Activated CD4-positive, CD25-positive, alpha-beta regulatory T cell treated with anti-CD3 and anti-CD28 coated beads, Interleukin-2, amount 50 U/mL, for 24 hours (primary cell): ENCODE data around the gene PRKAG2.

ENCODE experiments used
- ATAC-seq, 2 donors: fragments of 150-1000 bp; cut with Tn5 transposase; one replicate each; pipeline ENCODE4 v1.10.0; 2021; ENCODE audit warnings: mild to moderate bottlenecking in 1 of 2, moderate library complexity in 1 of 2

The PRKAG2 gene

DNA sequence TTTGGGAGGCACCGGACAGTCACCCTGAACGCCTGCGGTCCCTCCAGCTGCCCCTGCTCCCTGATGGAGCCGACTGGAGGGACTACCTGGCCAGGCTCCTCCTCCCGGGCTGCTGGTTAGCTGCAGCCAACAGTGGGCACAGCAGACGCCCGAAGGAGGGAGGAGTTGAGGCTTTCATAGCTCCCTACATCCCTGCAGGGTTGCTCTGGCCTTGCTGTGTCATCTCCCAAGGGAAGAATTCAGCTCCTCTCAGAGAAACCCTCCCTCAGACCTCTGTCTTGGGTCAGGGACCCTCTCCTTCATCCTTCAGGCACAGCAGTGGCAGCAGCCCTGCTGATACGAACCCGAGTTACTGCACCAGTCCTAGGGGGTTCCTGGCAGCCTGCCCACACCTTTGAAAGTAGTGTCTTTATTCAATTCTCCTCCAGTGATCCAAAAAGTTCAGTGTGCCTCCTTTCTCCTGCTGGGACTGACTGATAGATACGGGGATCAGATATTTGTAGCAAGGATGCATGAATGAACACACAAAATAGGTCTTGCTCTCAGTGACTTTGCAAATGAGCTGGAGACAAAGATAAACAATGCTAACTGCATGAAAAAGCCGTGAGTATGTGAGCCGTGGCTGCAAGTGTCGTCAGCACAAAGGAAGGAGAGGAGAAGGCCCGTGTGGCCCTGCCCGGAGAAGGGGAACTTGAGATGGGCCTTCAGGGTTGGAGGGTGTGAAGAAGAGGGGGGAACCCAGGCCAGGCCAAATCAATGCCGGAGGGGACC is 136.6 kb downstream of the PRKAG2 start:
- ATAC-seq: no peak

- no peak for ATAC-seq
Observed at GRCh38 chr7:151738925-151739324, 138.0 kb downstream of the PRKAG2 start.

GRCh38 chr7:151736403-151736909 is 140.5 kb downstream of the PRKAG2 start:
- ATAC-seq: no peak

DNA sequence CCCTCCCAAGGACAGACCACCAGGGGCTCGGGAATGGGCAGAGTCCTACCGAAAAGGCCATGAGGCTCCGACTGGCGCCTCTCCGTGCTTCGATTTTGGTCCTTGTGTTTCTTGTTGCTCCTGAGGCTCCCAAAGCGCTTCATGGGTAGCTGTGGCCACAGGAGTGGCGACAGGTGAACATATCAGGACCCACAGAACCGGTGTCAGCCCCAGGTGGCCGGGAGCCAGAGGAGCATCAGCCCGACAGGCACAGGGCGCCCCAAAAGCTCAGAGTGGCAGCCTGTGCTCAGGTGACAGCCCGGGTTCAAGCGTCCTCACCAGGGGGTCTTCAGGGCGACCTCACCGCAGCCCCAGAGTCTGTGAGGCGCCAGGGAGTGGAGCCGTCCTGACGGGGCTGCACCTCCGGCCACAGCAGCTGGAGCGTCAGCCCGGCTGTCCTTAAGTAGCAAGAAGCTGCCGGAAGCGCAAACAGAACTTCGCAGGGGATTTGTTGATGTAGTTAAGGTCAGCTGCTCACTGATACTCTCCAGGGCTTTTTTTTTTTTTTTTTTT is 141.0 kb downstream of the PRKAG2 start:
- no peak for ATAC-seq

DNA sequence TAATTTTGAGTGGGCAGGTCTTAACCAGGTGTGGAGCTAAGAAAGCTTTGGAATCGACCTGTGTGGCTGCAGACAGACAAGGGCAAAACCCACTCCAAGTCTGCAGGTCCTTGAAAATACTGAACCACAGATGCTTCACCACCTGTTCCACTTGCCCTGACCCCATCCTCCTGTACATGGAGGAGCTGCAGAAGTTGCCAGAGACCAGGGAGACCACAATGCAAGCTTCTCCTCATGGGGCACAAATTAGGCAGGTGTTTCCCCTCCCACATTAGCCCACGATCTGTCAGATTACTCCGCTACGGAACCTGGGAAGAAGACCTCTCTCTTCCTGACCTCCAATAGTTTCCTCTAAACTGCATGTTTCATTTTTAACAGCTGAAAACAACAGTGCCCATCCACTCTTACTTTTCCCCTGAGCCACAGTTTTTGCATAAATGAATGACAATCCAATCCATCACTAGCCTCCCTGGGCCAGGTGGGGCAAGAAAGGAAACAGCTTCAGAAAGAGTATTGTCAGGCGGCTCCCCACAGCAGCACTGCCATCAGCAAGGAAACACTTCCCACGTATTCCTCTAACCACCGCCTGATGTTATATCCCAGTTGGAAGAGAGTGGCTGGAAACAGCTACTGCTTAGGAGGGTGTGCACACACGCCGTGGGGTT is 141.6 kb downstream of the PRKAG2 start:
- ATAC-seq: no peak

- ATAC-seq: no peak
Observed at GRCh38 chr7:151732834-151733592, 143.9 kb downstream of the PRKAG2 start.

GRCh38 chr7:151732292-151732691 is 144.6 kb downstream of the PRKAG2 start:
- ATAC-seq: no peak

DNA sequence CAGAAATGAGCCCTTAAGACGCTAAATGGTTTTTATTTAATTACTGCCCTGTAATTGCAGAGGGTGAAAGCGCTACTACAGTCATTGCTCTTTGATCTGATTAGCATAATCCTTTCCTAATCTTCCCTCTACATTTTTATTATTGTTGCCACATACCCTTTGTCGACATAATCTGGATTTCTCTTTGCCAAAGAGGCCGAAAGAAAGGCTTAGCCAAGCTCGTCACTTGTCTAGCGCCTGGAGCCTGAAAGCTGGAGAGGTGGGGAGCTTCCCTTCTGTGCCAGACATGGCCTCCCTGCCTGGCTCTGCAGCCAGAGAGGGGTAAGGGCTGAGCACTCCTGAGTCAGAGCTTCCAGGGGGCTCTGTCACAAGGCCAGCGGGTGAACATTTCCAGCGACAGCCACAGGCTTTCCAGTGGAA is 145.9 kb downstream of the PRKAG2 start:
- no peak for ATAC-seq

DNA sequence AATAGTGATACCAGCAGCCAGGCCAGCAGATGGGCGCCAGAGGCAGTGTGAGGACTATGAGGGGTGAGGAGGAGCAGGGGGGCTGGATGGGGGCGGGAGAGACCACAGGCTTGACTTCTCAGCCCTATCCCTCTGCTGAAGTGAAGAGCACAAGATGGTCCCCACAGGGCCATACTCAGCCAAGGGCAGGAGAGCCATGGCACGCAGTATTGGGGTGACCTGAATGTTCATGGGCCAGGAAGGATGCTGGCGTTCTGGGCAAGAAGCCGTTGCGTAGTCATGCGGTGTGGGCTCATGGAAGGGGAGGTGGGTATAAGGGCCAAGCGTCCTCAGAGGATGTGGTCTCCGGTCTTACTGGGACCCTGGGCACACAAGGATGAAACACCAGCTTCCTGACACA is 146.3 kb downstream of the PRKAG2 start:
- ATAC-seq: no peak

GRCh38 chr7:151729521-151729921 is 147.4 kb downstream of the PRKAG2 start:
- ATAC-seq: no peak

DNA sequence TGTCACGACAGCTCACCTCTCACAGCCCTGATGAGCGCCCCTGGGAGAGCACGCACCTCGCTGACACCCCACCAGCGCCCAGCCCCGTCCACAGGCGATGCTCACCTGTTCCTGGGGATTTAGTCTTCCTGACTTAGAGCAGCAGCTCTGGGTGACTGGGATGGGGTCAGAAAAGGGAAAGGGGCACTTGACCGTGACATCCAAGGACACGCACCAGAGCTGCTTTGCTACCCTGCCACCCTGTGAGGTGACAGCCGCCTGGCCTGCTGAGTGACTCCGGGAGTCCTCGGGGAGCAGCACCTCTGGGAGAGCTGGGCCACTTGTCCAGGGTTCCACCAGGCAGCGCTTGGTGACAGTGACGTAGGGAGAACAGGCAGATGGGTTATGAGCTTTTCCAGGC is 148.2 kb downstream of the PRKAG2 start:
- no peak for ATAC-seq

GRCh38 chr7:151728286-151728660 is 148.6 kb downstream of the PRKAG2 start:
- ATAC-seq: no peak

DNA sequence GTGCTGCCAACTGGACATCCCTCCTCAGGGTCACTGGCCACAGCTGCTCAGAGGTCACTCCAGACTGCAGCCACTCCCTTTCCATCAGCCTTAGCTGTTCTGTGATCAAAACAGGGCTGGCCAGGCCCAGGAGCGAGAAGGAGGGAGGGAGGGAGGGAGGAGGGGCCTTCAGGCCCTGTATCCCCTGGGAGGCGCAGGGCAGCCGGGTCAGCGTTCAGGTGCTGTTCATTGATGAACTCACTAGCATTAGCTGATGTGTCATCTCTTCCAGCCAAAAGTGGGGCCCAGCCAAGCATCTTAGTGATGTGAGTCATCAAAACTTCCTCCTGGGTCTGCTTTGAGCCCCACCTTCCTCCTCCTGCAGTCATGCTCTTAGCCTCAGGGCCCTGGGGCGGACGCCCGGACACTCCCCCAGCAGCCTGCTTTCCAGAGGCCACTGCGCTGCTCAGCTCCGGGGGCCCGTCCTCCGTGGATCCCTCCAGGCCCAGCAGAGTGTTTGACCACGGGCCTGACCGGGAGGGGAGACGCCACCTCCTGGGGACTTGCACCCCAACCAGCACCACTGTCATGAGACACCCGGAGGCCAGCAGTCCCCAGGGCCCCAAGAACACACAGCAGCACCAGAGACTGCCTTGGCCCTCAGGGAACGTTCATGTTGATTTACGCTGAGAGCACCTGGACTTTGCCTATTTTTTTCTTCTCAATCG is 149.2 kb downstream of the PRKAG2 start:
- ATAC-seq: peak; percentile 95 to 97

DNA sequence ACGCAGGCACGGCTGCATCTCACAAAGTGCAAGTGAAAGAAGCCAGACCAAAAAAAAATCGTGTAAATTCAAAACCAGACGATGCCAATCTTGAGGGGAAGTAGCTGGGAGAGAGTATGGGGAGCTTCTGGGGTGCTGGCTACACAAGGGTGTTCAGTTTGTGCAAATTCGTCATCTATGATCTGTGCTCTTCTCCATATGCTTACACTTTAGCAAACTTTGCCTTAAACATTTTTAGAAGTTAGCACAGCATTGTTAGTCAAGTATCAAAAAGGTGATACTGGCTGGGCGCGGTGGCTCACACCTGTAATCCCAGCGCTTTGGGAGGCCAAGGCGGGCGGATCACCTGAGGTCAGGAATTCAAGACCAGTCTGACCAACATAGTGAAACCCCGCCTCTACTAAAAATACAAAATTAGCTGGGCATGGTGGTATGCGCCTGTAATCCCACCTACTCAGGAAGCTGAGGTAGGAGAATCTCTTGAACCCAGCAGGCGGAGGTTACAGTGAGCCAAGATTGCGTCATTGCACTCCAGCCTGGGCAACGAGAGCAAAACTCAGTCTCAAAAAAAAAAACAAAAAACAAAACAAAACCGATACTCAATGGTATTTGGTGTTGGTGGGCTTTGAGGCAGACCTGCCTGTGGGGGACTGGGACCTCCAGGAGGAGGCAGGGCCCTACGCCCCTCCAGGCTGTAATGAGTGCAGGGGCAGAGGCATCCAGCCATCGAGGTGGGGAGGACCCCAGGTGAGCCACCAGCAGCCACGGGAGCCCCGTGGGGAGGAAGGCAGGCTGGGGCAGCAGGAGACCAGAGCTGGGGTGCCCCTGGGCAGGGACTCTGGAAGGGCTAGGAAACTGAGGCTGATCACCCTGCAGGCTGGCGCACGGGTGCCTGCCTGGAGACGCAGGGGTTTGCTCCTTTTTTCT is 150.0 kb downstream of the PRKAG2 start:
- ATAC-seq: no peak

DNA sequence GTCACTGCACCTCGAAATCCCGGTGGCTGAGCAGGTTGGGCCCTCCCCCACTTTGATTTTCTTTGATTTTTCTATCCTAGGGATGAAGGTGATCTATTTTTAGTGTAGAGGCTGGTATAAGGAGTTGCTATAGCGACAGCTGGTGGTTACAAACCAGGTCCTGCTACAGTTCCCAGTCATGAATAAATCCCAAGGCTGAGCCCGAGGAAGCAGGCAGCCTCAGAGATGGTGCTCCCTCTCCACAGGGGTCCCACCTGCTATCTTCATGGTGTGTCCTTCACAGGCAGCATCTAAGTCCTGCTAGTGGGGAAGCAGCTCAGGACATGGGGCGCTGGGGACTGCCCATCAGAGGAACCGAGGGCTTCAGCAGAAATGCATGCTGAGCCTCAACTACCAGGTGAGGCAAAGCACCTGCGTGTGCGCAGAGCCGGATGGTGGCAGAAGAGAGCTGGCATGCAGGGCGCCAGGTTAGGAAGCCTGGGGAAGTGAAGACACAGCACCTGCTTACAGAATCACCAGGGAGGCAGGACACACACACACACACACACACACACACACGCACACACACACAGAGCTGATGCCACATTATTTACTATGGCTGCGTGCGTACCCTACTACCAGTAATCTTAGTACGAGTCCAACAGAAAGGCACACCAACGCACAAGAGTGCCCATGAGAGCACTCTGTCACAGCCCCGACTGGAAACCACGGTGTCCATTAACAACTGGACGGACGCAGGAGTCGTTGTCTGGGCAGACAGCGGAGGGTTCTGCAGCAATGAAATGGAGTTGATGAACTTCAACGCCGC is 150.9 kb downstream of the PRKAG2 start:
- ATAC-seq: no peak

GRCh38 chr7:151724920-151725584 is 151.9 kb downstream of the PRKAG2 start:
- ATAC-seq: no peak

GRCh38 chr7:151724250-151724915 is 152.5 kb downstream of the PRKAG2 start:
- no peak for ATAC-seq

DNA sequence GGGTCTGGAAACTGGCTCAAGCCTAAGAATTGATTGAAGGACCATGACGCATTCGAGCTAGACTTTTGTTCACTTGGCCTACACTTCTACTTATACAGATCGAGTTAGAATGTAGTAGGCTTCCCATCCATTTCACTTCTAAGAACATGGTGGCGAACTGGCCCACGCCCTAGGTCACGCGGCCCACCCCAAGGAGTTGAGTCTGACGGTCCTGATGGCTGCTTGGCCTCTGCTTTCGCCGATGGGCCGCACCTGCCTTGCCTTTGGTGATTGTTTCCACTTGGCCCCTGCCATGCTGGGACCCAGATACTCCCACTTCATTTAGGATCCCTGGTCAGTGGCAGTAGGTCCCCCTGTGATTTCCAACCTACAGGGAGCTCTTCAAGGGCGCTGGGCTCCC is 153.6 kb downstream of the PRKAG2 start:
- no peak for ATAC-seq

DNA sequence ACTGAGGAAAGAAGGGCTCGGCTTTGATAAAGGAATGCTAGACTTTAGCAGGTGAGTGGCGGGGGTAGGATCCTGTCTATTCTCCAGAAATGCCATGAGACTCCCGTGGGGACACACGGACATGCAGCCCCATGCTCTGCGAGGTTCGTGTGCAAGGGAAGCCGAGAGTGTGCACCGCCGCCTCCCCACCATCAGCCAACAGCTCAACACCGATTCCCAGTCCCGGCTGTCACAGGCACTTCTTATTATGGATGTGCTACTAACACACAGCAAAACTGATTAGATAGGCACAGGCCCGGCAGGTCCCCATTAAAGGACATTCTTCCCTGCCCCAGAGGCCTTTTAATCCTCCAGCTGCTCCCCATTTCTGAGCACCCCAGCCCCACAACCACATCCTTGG is 154.4 kb downstream of the PRKAG2 start:
- no peak for ATAC-seq
